Epithelial cell of proximal tubule (primary cell): ENCODE results near the gene C14orf132. TPM values are rescaled to one million over a fixed set of nuclear protein-coding genes. Genes with fewer than 3 reads are reported as not detected.
"Not testable (repeated sequence)": the region's sequence is repeated elsewhere in the genome, so short reads cannot be mapped to it uniquely, and the experiment has no call there.

Experiments
- DNase-seq: peaks from one replicate; pipeline ENCODE4 v3.0.0-alpha.2; 2011; ENCODE audit warnings: low read depth
- H3K4me3 ChIP-seq: 2 replicates; pipeline ENCODE4 v1.5.1; 2011; ENCODE audit warnings: low read depth, mild to moderate bottlenecking, low read length
- total RNA-seq: library from RNA; depleted of rRNA; stranded (reverse); fragments of >200 nt; gene quantifications from 2 replicates; pipeline ENCODE4 v1.2.3, GENCODE V29; 2015
- TF ChIP-seq, protein P1 (sequence below): conservative IDR thresholded peaks from 2 replicates; pipeline ENCODE4 v1.5.1; 2012; ENCODE audit warnings: low read depth, mild to moderate bottlenecking, low read length

Gene C14orf132
- total RNA-seq, 1 donor from 2014 or later, result 4.0 TPM

DNA sequence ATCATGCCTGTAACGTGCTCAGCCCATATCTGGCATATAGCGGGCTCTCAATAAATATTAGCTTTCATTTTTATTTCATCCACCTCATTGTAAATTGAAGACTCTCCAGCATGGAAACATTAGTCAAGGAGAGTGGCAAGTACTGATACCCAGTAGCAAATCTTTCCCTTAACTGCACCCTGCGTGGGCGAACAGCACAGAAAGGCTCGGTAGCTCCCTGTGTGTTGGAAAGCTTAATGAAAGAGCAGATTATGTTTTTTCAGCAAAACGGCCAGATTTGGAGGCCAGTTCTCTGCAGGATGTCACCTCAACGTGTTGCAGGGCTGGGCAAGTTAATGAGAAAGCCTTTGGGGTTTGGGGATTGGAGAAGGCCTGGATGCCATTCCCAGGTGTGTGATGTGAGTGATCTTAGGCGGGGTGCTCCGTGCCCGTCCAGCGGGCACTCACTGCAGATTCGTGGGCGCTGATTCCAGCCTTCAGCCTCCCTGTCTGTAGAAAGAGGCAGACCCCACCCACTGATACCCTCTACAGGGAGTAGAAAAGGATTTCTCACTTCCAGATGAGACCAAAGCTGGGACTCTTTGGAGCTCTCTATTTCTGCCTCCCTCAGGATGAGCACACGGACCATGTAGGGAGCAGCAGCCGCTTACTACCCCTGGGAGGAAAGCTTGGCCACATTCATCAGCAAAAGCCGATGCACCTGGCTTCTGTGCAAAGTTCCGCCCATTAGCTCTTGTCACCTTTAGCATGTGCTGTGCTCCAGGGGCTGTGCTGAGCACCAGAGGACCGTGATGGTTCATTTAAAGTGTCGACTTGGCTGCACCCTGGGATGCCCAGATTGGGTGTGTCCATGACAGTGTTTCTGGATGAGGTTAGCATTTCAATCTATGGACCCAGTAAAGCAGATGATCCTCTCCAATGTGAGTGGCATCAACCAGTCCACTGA is 29.1 kb downstream of the C14orf132 start:
- TF ChIP-seq, protein P1, sequence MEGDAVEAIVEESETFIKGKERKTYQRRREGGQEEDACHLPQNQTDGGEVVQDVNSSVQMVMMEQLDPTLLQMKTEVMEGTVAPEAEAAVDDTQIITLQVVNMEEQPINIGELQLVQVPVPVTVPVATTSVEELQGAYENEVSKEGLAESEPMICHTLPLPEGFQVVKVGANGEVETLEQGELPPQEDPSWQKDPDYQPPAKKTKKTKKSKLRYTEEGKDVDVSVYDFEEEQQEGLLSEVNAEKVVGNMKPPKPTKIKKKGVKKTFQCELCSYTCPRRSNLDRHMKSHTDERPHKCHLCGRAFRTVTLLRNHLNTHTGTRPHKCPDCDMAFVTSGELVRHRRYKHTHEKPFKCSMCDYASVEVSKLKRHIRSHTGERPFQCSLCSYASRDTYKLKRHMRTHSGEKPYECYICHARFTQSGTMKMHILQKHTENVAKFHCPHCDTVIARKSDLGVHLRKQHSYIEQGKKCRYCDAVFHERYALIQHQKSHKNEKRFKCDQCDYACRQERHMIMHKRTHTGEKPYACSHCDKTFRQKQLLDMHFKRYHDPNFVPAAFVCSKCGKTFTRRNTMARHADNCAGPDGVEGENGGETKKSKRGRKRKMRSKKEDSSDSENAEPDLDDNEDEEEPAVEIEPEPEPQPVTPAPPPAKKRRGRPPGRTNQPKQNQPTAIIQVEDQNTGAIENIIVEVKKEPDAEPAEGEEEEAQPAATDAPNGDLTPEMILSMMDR, result no peak
- no peak for DNase-seq

DNA sequence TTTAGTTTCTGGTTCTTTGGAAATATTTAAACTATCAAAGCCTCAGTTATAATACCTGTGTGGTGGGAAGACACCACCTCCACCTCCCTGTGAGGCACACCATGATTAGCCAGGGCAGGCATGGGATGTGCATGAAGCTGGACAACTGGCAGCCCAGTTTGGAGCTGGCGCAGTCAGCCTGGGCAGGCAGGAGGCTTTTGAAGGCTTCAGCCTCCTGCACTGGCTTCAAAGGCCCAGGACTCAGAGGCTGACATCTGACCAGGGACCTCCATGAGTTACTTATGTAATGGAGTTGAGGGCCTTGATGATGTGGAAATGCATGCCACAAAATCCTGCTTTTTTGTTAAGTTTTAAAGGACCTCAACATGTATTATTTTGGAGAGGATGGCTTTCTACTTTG is 30.3 kb downstream of the C14orf132 start:
- TF ChIP-seq, protein P1, result no peak
- DNase-seq, result no peak
- no peak overlapping the region for H3K4me3 ChIP-seq

More for the DNA sequence above, 29.1 kb downstream of the C14orf132 start:
- H3K4me3 ChIP-seq, result no peak overlapping the region

DNA sequence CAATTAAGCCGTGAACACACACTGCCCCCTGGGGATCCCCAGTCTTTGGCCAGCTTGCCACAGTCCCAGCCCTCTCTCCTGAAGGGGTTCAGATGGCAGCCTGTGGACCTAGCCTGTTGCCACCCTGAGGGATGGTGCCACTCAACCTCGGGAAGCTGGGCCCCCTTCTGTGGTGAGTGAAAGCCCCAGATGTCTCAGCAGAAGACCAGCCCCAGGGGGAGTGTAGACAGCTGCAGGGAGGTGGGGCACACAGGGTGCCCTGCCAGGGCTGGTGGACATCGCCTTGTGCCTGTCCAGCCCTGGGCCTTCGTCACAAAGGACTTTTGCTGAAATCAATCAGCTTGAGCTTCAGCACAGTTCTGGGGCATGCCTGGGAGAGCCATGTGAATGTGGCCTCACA is 32.4 kb downstream of the C14orf132 start:
- TF ChIP-seq, protein P1, result no peak
- DNase-seq, result no peak
- H3K4me3 ChIP-seq, result no peak overlapping the region

DNA sequence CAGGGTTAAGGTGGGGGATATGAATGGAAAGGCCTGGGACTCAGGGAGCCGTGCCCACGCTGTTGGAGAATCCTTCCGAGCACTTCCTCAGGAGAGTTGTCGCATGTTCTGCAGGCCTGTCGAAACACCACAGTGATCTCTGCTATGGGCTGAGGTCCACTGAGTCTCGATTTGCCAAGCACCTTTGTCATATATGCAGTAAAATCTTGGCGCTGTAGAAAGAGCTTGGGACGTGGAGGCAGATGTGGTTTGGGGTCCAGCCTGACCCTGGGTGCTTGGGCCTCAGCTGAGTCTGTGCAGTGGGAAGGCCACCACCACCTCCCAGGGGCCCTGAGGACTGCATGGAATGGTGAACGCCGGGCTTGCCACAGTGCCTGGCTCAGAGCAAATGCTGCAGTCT is 32.9 kb downstream of the C14orf132 start:
- TF ChIP-seq, protein P1, result no peak
- H3K4me3 ChIP-seq, result no peak overlapping the region
- DNase-seq, result no peak

DNA sequence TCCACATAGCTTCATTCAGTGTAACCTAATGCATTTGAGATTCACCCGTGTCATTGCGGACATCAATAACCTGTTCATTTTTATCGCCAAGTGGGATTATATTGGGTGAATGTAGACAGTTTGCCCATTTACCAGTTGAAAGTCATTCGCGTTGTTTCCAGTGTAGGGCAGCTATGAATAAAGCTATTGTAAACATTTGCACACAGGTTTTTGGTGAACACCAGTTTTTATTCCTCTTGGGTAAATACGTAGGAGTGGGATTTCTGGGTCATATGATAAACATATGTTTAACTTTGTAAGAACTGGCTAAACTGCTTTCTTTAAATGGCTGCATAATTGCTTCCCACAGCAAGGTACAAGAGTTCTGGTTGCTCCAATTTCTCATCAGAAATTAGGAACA is 33.6 kb downstream of the C14orf132 start:
- no peak overlapping the region for H3K4me3 ChIP-seq
- TF ChIP-seq, protein P1, result no peak
- DNase-seq, result no peak

DNA sequence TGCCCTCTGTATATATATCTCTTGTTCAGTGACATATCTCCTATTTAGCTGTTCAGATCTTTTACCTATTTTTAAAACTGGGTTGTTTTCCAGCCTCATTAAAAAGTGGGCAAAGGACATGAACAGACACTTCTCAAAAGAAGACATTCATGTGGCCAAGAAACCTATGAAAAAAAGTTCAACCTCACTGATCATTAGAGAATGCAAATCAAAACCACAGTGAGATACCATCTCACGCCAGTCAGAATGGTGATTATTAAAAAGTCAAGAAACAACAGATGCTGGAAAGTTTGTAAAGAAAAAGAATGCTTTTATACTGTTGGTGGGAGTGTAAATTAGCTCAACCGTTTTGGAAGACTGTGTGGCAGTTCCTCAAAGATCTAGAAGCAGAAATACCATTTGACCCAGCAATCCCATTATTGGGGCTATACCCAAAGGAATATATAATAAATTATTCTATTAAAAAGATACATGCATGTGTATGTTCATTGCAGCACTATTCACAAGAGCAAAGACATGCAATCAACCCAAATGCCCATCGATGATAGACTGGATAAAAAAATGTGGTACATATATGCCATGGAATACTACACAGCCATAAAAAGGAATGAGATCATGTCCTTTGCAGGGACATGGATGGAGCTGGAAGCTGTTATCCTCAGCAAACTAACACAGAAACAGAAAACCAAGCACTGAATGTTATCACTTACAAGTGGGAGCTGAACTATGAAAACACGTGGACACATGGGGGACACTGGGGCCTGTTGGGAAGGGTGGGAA is 34.3 kb downstream of the C14orf132 start:
- not testable (repeated sequence) for DNase-seq, H3K4me3 ChIP-seq

DNA sequence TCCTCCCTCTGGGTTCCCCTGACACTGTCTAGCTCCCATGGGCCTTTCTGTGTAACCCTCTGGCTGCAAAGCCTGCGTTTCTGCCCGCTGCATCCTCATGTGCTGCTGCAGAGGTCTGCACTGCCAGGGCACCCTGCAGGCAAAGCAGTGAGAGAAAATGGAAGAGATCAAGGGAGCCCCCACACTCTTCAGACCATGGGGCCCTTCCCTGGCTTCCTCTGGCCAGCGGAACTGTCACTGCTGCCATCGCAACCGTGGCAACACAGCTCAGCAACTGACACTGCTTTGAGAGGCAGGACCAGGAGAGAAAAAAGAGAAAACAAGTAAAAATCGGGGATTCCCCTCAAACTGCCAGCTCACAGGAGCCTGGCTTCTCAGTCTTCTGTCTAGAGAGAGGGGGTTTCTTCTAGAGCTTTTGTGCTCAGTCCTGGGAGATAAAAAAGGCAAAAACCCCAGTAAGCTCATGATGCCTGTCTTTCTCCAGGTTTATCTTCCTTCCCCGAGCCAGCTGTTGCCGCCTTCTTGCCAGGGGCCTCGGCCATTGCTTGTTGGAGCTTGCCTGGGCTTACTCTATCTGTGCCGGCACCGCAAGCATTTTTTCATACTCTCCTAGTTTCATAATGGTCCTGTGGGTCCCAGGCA is 38.9 kb downstream of the C14orf132 start:
- no peak overlapping the region for H3K4me3 ChIP-seq
- TF ChIP-seq, protein P1, result no peak
- no peak for DNase-seq
